ENCODE measurements around the gene MANBA.

DNA sequence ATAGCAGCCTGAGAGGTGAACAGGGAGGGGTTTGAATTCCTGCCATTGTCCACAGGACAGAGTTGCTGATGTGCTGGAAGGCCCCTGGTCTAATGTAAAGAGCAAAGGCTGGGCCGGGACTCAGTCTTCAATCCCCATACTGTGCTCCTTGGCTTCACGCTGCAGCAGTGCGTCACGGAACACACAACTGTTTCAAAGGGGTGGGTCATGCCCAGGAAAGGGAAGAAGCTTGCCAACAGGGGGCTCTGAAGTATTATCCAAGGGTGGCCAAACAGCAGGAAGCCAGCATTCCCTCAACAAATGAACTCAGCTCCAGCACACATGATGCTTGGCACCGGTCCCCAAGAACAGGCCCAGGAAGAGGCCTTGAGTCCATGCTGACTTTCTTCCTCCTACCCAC lies 137.1 kb downstream of the MANBA start:
- TF ChIP-seq, protein P1, sequence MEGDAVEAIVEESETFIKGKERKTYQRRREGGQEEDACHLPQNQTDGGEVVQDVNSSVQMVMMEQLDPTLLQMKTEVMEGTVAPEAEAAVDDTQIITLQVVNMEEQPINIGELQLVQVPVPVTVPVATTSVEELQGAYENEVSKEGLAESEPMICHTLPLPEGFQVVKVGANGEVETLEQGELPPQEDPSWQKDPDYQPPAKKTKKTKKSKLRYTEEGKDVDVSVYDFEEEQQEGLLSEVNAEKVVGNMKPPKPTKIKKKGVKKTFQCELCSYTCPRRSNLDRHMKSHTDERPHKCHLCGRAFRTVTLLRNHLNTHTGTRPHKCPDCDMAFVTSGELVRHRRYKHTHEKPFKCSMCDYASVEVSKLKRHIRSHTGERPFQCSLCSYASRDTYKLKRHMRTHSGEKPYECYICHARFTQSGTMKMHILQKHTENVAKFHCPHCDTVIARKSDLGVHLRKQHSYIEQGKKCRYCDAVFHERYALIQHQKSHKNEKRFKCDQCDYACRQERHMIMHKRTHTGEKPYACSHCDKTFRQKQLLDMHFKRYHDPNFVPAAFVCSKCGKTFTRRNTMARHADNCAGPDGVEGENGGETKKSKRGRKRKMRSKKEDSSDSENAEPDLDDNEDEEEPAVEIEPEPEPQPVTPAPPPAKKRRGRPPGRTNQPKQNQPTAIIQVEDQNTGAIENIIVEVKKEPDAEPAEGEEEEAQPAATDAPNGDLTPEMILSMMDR (IDR thresholded peaks at IDR 0.05): no peak
- TF ChIP-seq ZFX (IDR thresholded peaks at IDR 0.05; ENCODE audit: borderline replicate concordance): no peak

Data from 22Rv1 (cell line).